GM12878 (cell line): ENCODE measurements around the gene LRP1B. TPM values are rescaled to one million over a fixed set of nuclear protein-coding genes. Genes with fewer than 3 reads are reported as not detected.

Experiments used
- ATAC-seq: fragments of 200-7000 bp; cut with Tn5 transposase; 3 replicates; pipeline ENCODE4 v1.9.1; 2020; ENCODE audit warnings: mild to moderate bottlenecking, moderate library complexity
- BruUV-seq: library from RNA; stranded (reverse); fragments of 400-500 nt; replicated peaks from 2 replicates; lab custom pipeline; 2021; lab: Mats Ljungman, UMichigan
- CTCF ChIA-PET: fragments of 300-600 bp; sonication (Branson Sonifier 250); formaldehyde crosslinking; extraction: SDS; loops from one replicate; lab custom pipeline; 2021; ENCODE audit warnings: inconsistent platforms; lab: Yijun Ruan, JAX
- POLR2A ChIA-PET: fragments of 350-600 bp; formaldehyde crosslinking; extraction: SDS; loops from one replicate; lab custom pipeline; 2021; ENCODE audit warnings: inconsistent platforms; lab: Charles Lee
- RAD21 ChIA-PET: fragments of 300-600 bp; sonication (Branson Sonifier 250); formaldehyde crosslinking; loops from one replicate; lab custom pipeline; 2023; ENCODE audit warnings: antibody characterized with exemption; ENCODE audit not compliant: unreplicated experiment; lab: Charles Lee
- SMC1A ChIA-PET: fragments of 300-600 bp; sonication (Branson Sonifier 250); formaldehyde crosslinking; loops from one replicate; lab custom pipeline; 2023; ENCODE audit not compliant: unreplicated experiment, uncharacterized antibody; lab: Charles Lee
- DNase-seq: peaks from one replicate; pipeline ENCODE4 v3.0.0-alpha.2; 2011; ENCODE audit warnings: low read depth, low spot score
- FAIRE-seq: peaks from 3 replicates; lab custom pipeline; 2011; peaks lifted over from hg19 to GRCh38; lab: Jason Lieb, UNC
- H2AFZ ChIP-seq: 2 replicates; pipeline ENCODE4 v1.6.0; 2011; ENCODE audit warnings: low read depth, low read length, control low read depth; ENCODE audit not compliant: control insufficient read depth
- H3K27ac ChIP-seq: 2 replicates; pipeline ENCODE4 v1.5.1; 2011; ENCODE audit warnings: control low read depth; ENCODE audit not compliant: control insufficient read depth, insufficient read depth
- H3K27me3 ChIP-seq, 2 experiments: replicated peaks in 1 of 2; 2 replicates each; pipeline versions ENCODE4 v1.6.0 to v1.6.1; 2011; ENCODE audit warnings: low read length in 1 of 2; ENCODE audit not compliant: control insufficient read depth in 2 of 2, insufficient read depth in 2 of 2
- H3K36me3 ChIP-seq, 2 experiments: 2 replicates each; pipeline ENCODE4 v1.5.1; 2011; ENCODE audit warnings: low read length in 1 of 2; ENCODE audit not compliant: control insufficient read depth in 2 of 2, insufficient read depth in 2 of 2
- H3K4me1 ChIP-seq: 2 replicates; pipeline ENCODE4 v1.6.1; 2011; ENCODE audit warnings: mild to moderate bottlenecking, low read length, moderate library complexity, mixed read lengths; ENCODE audit not compliant: control insufficient read depth, insufficient read depth
- H3K4me2 ChIP-seq: 2 replicates; pipeline ENCODE4 v1.6.0; 2011; ENCODE audit warnings: control low read depth; ENCODE audit not compliant: control insufficient read depth, insufficient read depth
- H3K4me3 ChIP-seq: fragments of 200-600 bp; sonication (generic); 2 replicates; pipeline ENCODE4 v1.5.1; 2016
- H3K79me2 ChIP-seq: 2 replicates; pipeline ENCODE4 v1.6.0; 2011; ENCODE audit warnings: low read length; ENCODE audit not compliant: control insufficient read depth, insufficient read depth
- H3K9ac ChIP-seq: 2 replicates; pipeline ENCODE4 v1.8.0; 2011; ENCODE audit warnings: low read length, control low read depth, mixed read lengths; ENCODE audit not compliant: control insufficient read depth, insufficient read depth
- H3K9me3 ChIP-seq: replicated peaks from 3 replicates; pipeline ENCODE4 v1.5.1; 2011; ENCODE audit warnings: mild to moderate bottlenecking, low read length; ENCODE audit not compliant: control insufficient read depth, insufficient read depth
- H4K20me1 ChIP-seq: 2 replicates; pipeline ENCODE4 v1.6.0; 2011; ENCODE audit not compliant: control insufficient read depth, insufficient read depth
- ASH2L ChIP-seq: fragments of 300-600, 200-600 bp; sonication (generic); IDR thresholded peaks from 2 replicates; pipeline ENCODE4 v1.6.1; 2017; ENCODE audit warnings: low read depth, mild to moderate bottlenecking, borderline replicate concordance
- CBFB ChIP-seq: IDR thresholded peaks from 2 replicates; pipeline ENCODE4 v1.6.1; 2016; ENCODE audit warnings: antibody characterized with exemption, low read depth
- CBX3 ChIP-seq: fragments of 200-600 bp; sonication (generic); IDR thresholded peaks from 2 replicates; pipeline ENCODE4 v1.6.1; 2016; ENCODE audit warnings: low read depth, borderline replicate concordance
- CTCF ChIP-seq, 3 experiments: IDR thresholded peaks in 2 of 3; conservative IDR thresholded peaks in 1 of 3; 2 replicates each; pipeline ENCODE4 v1.5.1; 2011; ENCODE audit warnings: low read depth in 3 of 3, low read length in 3 of 3, mild to moderate bottlenecking in 3 of 3, control low read depth in 2 of 3, moderate library complexity in 2 of 3, inconsistent platforms in 1 of 3, mixed read lengths in 1 of 3; ENCODE audit not compliant: control insufficient read depth in 2 of 3, insufficient read depth in 1 of 3; ENCODE audit errors: extremely low read depth in 1 of 3
- E2F4 ChIP-seq: IDR thresholded peaks from 2 replicates; pipeline ENCODE4 v1.6.1; 2012; ENCODE audit warnings: low read depth, low read length, improper control_type of control experiment
- EED ChIP-seq: sonication (generic); IDR thresholded peaks from 2 replicates; pipeline ENCODE4 v1.6.1; 2016; ENCODE audit warnings: antibody characterized with exemption, low read depth
- EZH2 ChIP-seq: IDR thresholded peaks from 2 replicates; pipeline ENCODE4 v1.6.1; 2012; ENCODE audit warnings: low read depth, mild to moderate bottlenecking, control low read depth, inconsistent platforms, low read length, borderline replicate concordance; ENCODE audit not compliant: control insufficient read depth
- IRF3 ChIP-seq: fragments of 450-650 bp; IDR thresholded peaks from 2 replicates; pipeline ENCODE4 v1.6.1; 2014; ENCODE audit warnings: mild to moderate bottlenecking
- IRF5 ChIP-seq: fragments of 450-650 bp; IDR thresholded peaks from 2 replicates; pipeline ENCODE4 v1.6.1; 2017; ENCODE audit warnings: borderline replicate concordance
- MLLT1 ChIP-seq: fragments of 450-650 bp; IDR thresholded peaks from 2 replicates; pipeline ENCODE4 v1.6.1; 2016; ENCODE audit warnings: mild to moderate bottlenecking
- NBN ChIP-seq: fragments of 450-650 bp; IDR thresholded peaks from 2 replicates; pipeline ENCODE4 v1.6.1; 2016
- NFYB ChIP-seq: IDR thresholded peaks from 2 replicates; pipeline ENCODE4 v1.6.1; 2011; ENCODE audit warnings: low read depth, mild to moderate bottlenecking, low read length, improper control_type of control experiment, moderate library complexity; ENCODE audit not compliant: insufficient read depth
- SREBF2 ChIP-seq: IDR thresholded peaks from 2 replicates; pipeline ENCODE4 v1.6.1; 2012; ENCODE audit warnings: mild to moderate bottlenecking, low read length
- STAT1 ChIP-seq: fragments of 450-650 bp; conservative IDR thresholded peaks from 2 replicates; pipeline ENCODE4 v1.6.1; 2014; ENCODE audit warnings: antibody characterized with exemption, mild to moderate bottlenecking
- USF1 ChIP-seq: IDR thresholded peaks from 2 replicates; pipeline ENCODE4 v1.6.1; 2011; ENCODE audit warnings: borderline replicate concordance, low read depth, mild to moderate bottlenecking, moderate library complexity, mixed read lengths, low read length; ENCODE audit not compliant: insufficient read depth; ENCODE audit errors: extremely low read length
- WGBS: methylation state at CpG from one replicate; pipeline ENCODE4 v1.1.6; 2016; ENCODE audit warnings: low lambda C conversion rate; ENCODE audit not compliant: insufficient replicate concordance, insufficient coverage; ENCODE audit errors: missing lambda C conversion rate; 5-methylcytosine and 5-hydroxymethylcytosine counted together
- in situ Hi-C: fragments of 300-500 bp; cut with MboI; formaldehyde crosslinking; loops from 9 replicates; pipeline ENCODE4 v1.14.3; 2018; ENCODE audit warnings: mixed read lengths
- intact Hi-C: fragments of 100-400 bp; cut with micrococcal nuclease; formaldehyde crosslinking; loops from one replicate; pipeline ENCODE4 v1.14.2; 2022; ENCODE audit not compliant: unreplicated experiment
- polyA plus RNA-seq, 11 experiments: library from polyadenylated mRNA; depleted of rRNA in 4 of 11; unstranded in 6 of 11; stranded (reverse) in 5 of 11; fragments of >200 nt; fragmentation: Nextera tagmentation in 4 of 11; fragmentation: Illumina TruSeq in 1 of 11; extraction: Ambion mirVana in 4 of 11; extraction: Trizol in 1 of 11; gene quantifications; 1 replicate in 1 of 11; 2 replicates in 10 of 11; pipeline versions ENCODE4 v1.2.1 to v1.2.3, GENCODE V29; 2011 to 2016; ENCODE audit warnings: inconsistent platforms in 2 of 11, missing spikeins in 2 of 11, low read depth in 1 of 11
- total RNA-seq, 4 experiments: library from RNA; depleted of rRNA in 3 of 4; stranded (reverse); fragments of >200 nt in 3 of 4; fragmentation: Illumina TruSeq in 1 of 4; extraction: Trizol in 1 of 4; gene quantifications; 2 replicates each; pipeline versions ENCODE4 v1.2.1 to v1.2.3, GENCODE V29; 2013 to 2021

Gene LRP1B
- total and polyA plus RNA-seq, 10 of the 15 experiments (the other 5 are each of a cell fraction or from before 2014, with no cell fraction given) = under 0.01 to 0.06 (median 0.03) TPM; not detected in 5

- TF ChIP-seq IRF3 (no peak), MLLT1 (no peak), CBX3 (no peak), STAT1 (no peak), EZH2 (no peak), IRF5 (no peak)
Observed at GRCh38 chr2:141654311-141654710, 476.5 kb downstream of the LRP1B start (continued).

- ChIA-PET POLR2A (no interaction called here), CTCF (no interaction called here), RAD21 (no interaction called here), SMC1A (no interaction called here)
- WGBS = 22% methylated on average over 2 of the region's 2 CpGs
- BruUV-seq = no TSS peak
- no peak overlapping the region for H3K27ac ChIP-seq
- H3K4me1 ChIP-seq = no peaks in the 10 kb centered on the region
- DNase-seq (no peak), ATAC-seq (no peak), FAIRE-seq (no peak)
- H3K79me2 ChIP-seq = no peaks in the 10 kb centered on the region
- H3K4me2 ChIP-seq = no peak overlapping the region
- intact Hi-C loops (no loop called here), in situ Hi-C loops (no loop called here)
- H3K4me3 ChIP-seq = no peak overlapping the region
- no peaks in the 10 kb centered on the region for H4K20me1 ChIP-seq
- no peak overlapping the region for H3K9ac ChIP-seq
- no peaks in the 10 kb centered on the region for H3K36me3 ChIP-seq
- no peak for TF ChIP-seq NFYB
- TF ChIP-seq ASH2L = no peak
- no peak for TF ChIP-seq EED
- TF ChIP-seq USF1 = no peak
- TF ChIP-seq NBN = no peak
- no peak for TF ChIP-seq CTCF (IDR thresholded peaks at IDR 0.05 in 2 of 3, conservative IDR thresholded peaks at IDR 0.05 in 1 of 3; ENCODE audit: control insufficient read depth in 2 of 3, extremely low read depth in 1 of 3, insufficient read depth in 1 of 3, low read depth in 3 of 3, low read length in 3 of 3)
- no peak for TF ChIP-seq E2F4
- TF ChIP-seq SREBF2 = no peak
- no peak for TF ChIP-seq CBFB
- H2AFZ ChIP-seq = no peak overlapping the region
- no peaks in the 10 kb centered on the region for H3K9me3 ChIP-seq
- no peaks in the 10 kb centered on the region; a peak in 1 of 4 replicates for H3K27me3 ChIP-seq
Observed at GRCh38 chr2:141653184-141653583, 477.6 kb downstream of the LRP1B start.
